Osteoblast (primary cell): ENCODE measurements around the gene JAK1. TPM values are rescaled to one million over a fixed set of nuclear protein-coding genes. Genes with fewer than 3 reads are reported as not detected.

Experiments
- DNase-seq: peaks from one replicate; pipeline ENCODE4 v3.0.0; 2011; ENCODE audit warnings: low spot score, mixed read lengths; ENCODE audit not compliant: insufficient read length; ENCODE audit errors: missing footprints
- H2AFZ ChIP-seq: 2 replicates; pipeline ENCODE4 v1.6.0; 2011; ENCODE audit warnings: mild to moderate bottlenecking, low read length
- H3K27ac ChIP-seq: 2 replicates; pipeline ENCODE4 v1.5.1; 2011; ENCODE audit warnings: mild to moderate bottlenecking, low read depth, low read length, moderate library complexity
- H3K27me3 ChIP-seq: 2 replicates; pipeline ENCODE4 v1.6.0; 2012; ENCODE audit warnings: mild to moderate bottlenecking, control low read depth, inconsistent platforms, low read length, moderate library complexity; ENCODE audit not compliant: insufficient read depth
- H3K36me3 ChIP-seq: 2 replicates; pipeline ENCODE4 v1.5.1; 2011; ENCODE audit warnings: mild to moderate bottlenecking, low read length, control low read depth, moderate library complexity; ENCODE audit not compliant: insufficient read depth
- H3K4me1 ChIP-seq: 2 replicates; pipeline ENCODE4 v1.5.1; 2011; ENCODE audit warnings: mild to moderate bottlenecking, low read length, control low read depth, moderate library complexity; ENCODE audit not compliant: insufficient read depth
- H3K4me2 ChIP-seq: 2 replicates; pipeline ENCODE4 v1.6.0; 2011; ENCODE audit warnings: mild to moderate bottlenecking, low read length; ENCODE audit not compliant: insufficient read depth
- H3K4me3 ChIP-seq: fragments of 200-600 bp; sonication (generic); 3 replicates; pipeline ENCODE4 v1.5.1; 2012; ENCODE audit warnings: mild to moderate bottlenecking, low read length, inconsistent platforms; ENCODE audit not compliant: insufficient read depth
- H3K79me2 ChIP-seq: 2 replicates; pipeline ENCODE4 v1.6.0; 2012; ENCODE audit warnings: mild to moderate bottlenecking, low read length, control low read depth, inconsistent platforms; ENCODE audit not compliant: insufficient read depth
- H3K9me3 ChIP-seq: 2 replicates; pipeline ENCODE4 v1.5.1; 2011; ENCODE audit warnings: low read depth, low read length, control low read depth
- H4K20me1 ChIP-seq: 2 replicates; pipeline ENCODE4 v1.6.0; 2012; ENCODE audit warnings: mild to moderate bottlenecking, low read length, control low read depth; ENCODE audit not compliant: insufficient read depth
- total RNA-seq: library from RNA; depleted of rRNA; stranded (reverse); fragments of >200 nt; gene quantifications from 2 replicates; pipeline ENCODE4 v1.2.3, GENCODE V29; 2012
- TF ChIP-seq, protein P1 (sequence below): IDR thresholded peaks from 2 replicates; pipeline ENCODE4 v1.5.1; 2011; ENCODE audit warnings: mild to moderate bottlenecking, low read depth, low read length, moderate library complexity; ENCODE audit errors: extremely low read depth

Gene JAK1
- total RNA-seq, 1 donor = 197 TPM

DNA sequence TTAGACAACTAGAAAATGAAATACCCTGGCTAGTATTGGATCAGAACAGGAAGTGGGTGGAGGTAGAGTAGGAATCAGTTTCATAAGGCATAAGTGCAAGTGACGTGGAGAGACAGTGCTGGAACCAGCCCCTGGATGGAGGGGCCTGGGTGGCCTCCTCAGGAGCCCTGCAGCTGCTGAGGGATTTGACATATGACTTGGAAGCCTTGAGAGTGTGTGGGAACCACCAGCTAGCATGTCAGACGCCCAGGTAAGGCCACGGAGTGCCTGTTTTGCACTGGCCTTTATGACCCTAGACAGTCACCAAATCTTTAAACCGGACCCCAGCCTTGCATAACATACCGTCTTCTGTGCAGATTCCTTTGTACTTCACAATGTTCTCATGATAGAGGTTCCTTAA, 127.1 kb downstream of the JAK1 start:
- Histone ChIP-seq H3K9me3 (no peaks in the 10 kb centered on the region), H3K27ac (no peak overlapping the region), H3K4me2 (no peak overlapping the region), H3K79me2 (no peaks in the 10 kb centered on the region), H4K20me1 (no peaks in the 10 kb centered on the region), H3K27me3 (no peaks in the 10 kb centered on the region), H2AFZ (no peak overlapping the region), H3K4me1 (peaks cover 5% of the 10 kb centered on the region), H3K4me3 (no peak overlapping the region), H3K36me3 (peaks cover 71% of the 10 kb centered on the region)
- DNase-seq = no peak
- TF ChIP-seq, protein P1, sequence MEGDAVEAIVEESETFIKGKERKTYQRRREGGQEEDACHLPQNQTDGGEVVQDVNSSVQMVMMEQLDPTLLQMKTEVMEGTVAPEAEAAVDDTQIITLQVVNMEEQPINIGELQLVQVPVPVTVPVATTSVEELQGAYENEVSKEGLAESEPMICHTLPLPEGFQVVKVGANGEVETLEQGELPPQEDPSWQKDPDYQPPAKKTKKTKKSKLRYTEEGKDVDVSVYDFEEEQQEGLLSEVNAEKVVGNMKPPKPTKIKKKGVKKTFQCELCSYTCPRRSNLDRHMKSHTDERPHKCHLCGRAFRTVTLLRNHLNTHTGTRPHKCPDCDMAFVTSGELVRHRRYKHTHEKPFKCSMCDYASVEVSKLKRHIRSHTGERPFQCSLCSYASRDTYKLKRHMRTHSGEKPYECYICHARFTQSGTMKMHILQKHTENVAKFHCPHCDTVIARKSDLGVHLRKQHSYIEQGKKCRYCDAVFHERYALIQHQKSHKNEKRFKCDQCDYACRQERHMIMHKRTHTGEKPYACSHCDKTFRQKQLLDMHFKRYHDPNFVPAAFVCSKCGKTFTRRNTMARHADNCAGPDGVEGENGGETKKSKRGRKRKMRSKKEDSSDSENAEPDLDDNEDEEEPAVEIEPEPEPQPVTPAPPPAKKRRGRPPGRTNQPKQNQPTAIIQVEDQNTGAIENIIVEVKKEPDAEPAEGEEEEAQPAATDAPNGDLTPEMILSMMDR = no peak

DNA sequence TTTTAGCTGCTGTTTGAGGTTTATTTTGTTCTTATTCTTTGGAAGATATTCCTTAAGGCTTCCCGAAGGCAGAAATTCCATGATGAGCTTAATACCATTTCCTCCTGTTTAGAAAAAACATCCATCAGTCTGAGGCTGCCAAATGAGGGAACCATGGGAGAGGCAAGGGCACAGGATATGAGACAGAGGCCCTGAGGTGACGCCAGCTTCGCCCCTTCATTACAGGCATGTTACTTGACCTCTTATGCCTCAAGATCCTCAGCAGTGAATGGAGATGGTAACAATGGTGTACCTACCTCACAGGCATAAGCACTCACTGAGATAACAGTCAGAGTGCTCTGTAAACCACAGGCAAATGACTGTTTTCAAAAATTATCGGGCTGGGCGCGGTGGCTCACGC, 127.9 kb downstream of the JAK1 start:
- peaks cover 5% of the 10 kb centered on the region for H3K4me1 ChIP-seq
- TF ChIP-seq, protein P1 = no peak

DNA sequence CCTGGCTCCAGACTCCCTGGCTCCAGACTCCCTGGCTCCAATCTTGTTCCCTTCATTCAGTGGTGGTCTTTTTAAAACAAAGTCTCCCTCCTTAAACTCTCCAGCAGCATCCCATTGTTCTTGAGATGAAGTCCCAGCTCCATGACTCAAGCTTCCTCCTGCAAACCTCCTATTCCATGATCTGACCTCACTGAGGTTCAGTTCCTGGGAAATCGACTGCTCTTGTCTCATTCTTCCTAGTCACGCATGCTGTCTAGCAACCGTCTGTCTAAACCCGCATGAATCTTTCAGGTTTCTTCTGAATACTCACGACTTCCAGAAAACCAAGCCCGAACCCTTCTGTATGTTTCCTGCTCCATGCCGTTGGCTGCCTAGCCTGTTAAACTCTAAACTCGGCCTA, 129.5 kb downstream of the JAK1 start:
- peaks cover 5% of the 10 kb centered on the region for H3K4me1 ChIP-seq
- DNase-seq = no peak
- H4K20me1 ChIP-seq = no peaks in the 10 kb centered on the region
- no peak overlapping the region for H2AFZ ChIP-seq
- H3K27me3 ChIP-seq = no peaks in the 10 kb centered on the region
- no peak overlapping the region for H3K27ac ChIP-seq
- no peak overlapping the region for H3K4me3 ChIP-seq
- no peaks in the 10 kb centered on the region for H3K9me3 ChIP-seq
- H3K4me2 ChIP-seq = no peak overlapping the region
- TF ChIP-seq, protein P1 = no peak
- peaks cover 85% of the 10 kb centered on the region for H3K36me3 ChIP-seq
- no peaks in the 10 kb centered on the region for H3K79me2 ChIP-seq

More for the DNA sequence above, 127.9 kb downstream of the JAK1 start:
- Histone ChIP-seq H3K9me3 (no peaks in the 10 kb centered on the region), H3K27ac (no peak overlapping the region), H3K27me3 (no peaks in the 10 kb centered on the region), H3K79me2 (no peaks in the 10 kb centered on the region), H4K20me1 (no peaks in the 10 kb centered on the region), H3K4me2 (no peak overlapping the region), H3K36me3 (peaks cover 74% of the 10 kb centered on the region), H2AFZ (no peak overlapping the region), H3K4me3 (no peak overlapping the region)
- no peak for DNase-seq

DNA sequence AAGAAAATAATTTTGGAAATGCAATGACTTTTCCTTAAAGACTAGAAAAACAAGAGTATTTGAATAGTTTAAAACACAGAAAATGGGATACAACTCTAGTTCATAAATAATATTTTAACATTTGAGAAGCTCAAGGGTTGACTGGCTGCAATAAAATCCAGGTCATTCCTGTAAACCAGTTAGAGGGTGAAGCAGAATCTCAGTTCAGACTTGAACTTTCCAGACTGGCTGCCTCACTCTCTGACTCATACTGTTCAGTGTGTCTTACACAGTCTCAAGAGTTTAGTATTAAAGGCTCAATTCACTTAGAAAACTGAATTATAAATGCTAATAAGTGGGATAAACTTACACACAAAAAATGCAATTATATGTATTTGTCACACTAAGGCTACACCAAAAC, 131.6 kb downstream of the JAK1 start:
- no peak overlapping the region for H3K4me3 ChIP-seq
- no peak for DNase-seq
- no peaks in the 10 kb centered on the region for H3K27me3 ChIP-seq
- TF ChIP-seq, protein P1 = no peak
- peaks cover 74% of the 10 kb centered on the region for H3K36me3 ChIP-seq
- H3K4me1 ChIP-seq = peaks cover 5% of the 10 kb centered on the region
- H2AFZ ChIP-seq = no peak overlapping the region
- no peaks in the 10 kb centered on the region for H4K20me1 ChIP-seq
- H3K4me2 ChIP-seq = no peak overlapping the region
- H3K79me2 ChIP-seq = no peaks in the 10 kb centered on the region
- peak overlapping the region; percentile 31 for H3K27ac ChIP-seq
- H3K9me3 ChIP-seq = no peaks in the 10 kb centered on the region
